Natural killer cell treated with Interleukin-12 subunit alpha and Interleukin-12 subunit beta and Interleukin-15 and Interleukin-18, amount 100 ng/mL, for 72 hours (primary cell): ENCODE results near the gene ADAMTSL1. TPM values are rescaled to one million over a fixed set of nuclear protein-coding genes. Genes with fewer than 3 reads are reported as not detected.

Source experiments
- ATAC-seq, 2 donors: fragments of 150-1000 bp; cut with Tn5 transposase in 1 of 2; sonication (Bioruptor Pico), chemical (Tn5 transposase) in 1 of 2; 2 replicates each; pipeline ENCODE4 v1.10.0; 2021
- DNase-seq: peaks from one replicate; pipeline ENCODE4 v3.0.0; 2022; ENCODE audit warnings: low spot score
- H3K27ac Mint-ChIP-seq, 2 donors: 1 replicate in 1 of 2; 2 replicates in 1 of 2; pipeline ENCODE4 v1.8.0; 2022; ENCODE audit warnings: mixed read lengths in 2 of 2, mild to moderate bottlenecking in 1 of 2, moderate library complexity in 1 of 2
- H3K27me3 Mint-ChIP-seq, 2 donors: 1 replicate in 1 of 2; 2 replicates in 1 of 2; pipeline ENCODE4 v1.8.0; 2022; ENCODE audit warnings: mixed read lengths in 2 of 2
- H3K36me3 Mint-ChIP-seq: one replicate; pipeline ENCODE4 v1.8.0; 2022; ENCODE audit warnings: mixed read lengths
- H3K4me1 Mint-ChIP-seq, 2 donors: 1 replicate in 1 of 2; 2 replicates in 1 of 2; pipeline ENCODE4 v1.8.0; 2022; ENCODE audit warnings: low read depth in 2 of 2, mixed read lengths in 2 of 2, mild to moderate bottlenecking in 1 of 2
- H3K4me3 Mint-ChIP-seq: one replicate; pipeline ENCODE4 v1.8.0; 2022; ENCODE audit warnings: mixed read lengths
- H3K9me3 Mint-ChIP-seq: 2 replicates; pipeline ENCODE4 v1.8.0; 2022; ENCODE audit warnings: mixed read lengths
- total RNA-seq, 2 donors: library from RNA; stranded (reverse); gene quantifications; one replicate each; pipeline ENCODE4 v1.2.3, GENCODE V29; 2022

Gene ADAMTSL1
- total RNA-seq, 2 donors from 2014 or later: not detected

DNA sequence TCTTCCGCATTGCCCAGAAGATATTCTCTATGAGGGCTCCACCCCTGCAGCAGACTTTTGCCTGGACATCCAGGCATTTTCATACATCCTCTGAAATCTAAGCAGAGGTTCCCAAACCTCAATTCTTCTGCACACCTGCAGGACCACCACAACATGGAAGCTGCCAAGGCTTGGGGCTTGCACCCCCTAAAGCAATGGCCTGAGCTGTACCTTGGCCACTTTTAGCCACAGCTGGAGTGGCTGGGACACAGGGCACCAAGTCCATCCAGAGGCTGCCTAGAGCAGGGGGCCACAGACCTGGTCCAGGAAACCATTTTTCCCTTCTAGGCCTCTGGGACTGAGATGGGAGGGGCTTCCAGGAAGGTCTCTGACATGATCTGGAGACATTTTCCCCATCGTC lies 60.7 kb downstream of the ADAMTSL1 start:
- Mint-ChIP-seq H3K36me3 (peaks cover 14% of the 10 kb centered on the region), H3K4me1 (no peaks in the 10 kb centered on the region)

DNA sequence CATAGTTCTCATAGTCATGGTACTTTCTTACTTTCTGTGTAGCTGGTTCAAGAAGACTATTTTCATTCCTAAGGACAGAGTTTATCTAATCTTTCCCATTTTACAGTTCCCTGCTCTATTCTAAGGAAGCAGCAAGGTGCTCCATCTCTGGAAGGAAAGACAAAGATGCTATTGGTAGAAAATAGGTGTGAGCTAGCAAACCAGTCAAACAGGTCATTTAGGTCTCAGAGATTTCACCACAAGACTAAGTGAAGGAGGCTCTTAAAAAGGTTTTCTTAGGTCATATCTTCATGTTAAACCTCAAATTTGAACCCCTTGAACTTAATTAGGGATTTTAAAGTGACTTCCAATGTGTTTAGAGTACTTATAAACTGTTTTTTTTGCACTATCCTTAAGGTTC lies 62.6 kb downstream of the ADAMTSL1 start:
- ATAC-seq (no peak), DNase-seq (no peak)
- peaks cover 21% of the 10 kb centered on the region for H3K9me3 Mint-ChIP-seq
- no peaks in the 10 kb centered on the region for H3K27me3 Mint-ChIP-seq
- no peak overlapping the region for H3K27ac Mint-ChIP-seq
- no peak overlapping the region for H3K4me3 Mint-ChIP-seq
- H3K36me3 Mint-ChIP-seq: peaks cover 14% of the 10 kb centered on the region
- H3K4me1 Mint-ChIP-seq: no peaks in the 10 kb centered on the region

More for the DNA sequence above, 60.7 kb downstream of the ADAMTSL1 start:
- Mint-ChIP-seq H3K9me3 (peaks cover 21% of the 10 kb centered on the region), H3K27ac (no peak overlapping the region), H3K27me3 (no peaks in the 10 kb centered on the region), H3K4me3 (no peak overlapping the region)
- ATAC-seq: no peak
- no peak for DNase-seq

- Mint-ChIP-seq H3K36me3 (peaks cover 5% of the 10 kb centered on the region), H3K27ac (no peak overlapping the region), H3K27me3 (no peaks in the 10 kb centered on the region), H3K9me3 (peaks cover 20% of the 10 kb centered on the region), H3K4me1 (no peaks in the 10 kb centered on the region), H3K4me3 (no peak overlapping the region)
- ATAC-seq: no peak
- no peak for DNase-seq
These were observed 65.3 kb downstream of the ADAMTSL1 start for GRCh38 chr9:18539203-18539693.

GRCh38 chr9:18542837-18543405 lies 69.0 kb downstream of the ADAMTSL1 start:
- Mint-ChIP-seq H3K27me3 (no peaks in the 10 kb centered on the region), H3K36me3 (no peaks in the 10 kb centered on the region), H3K27ac (no peak overlapping the region), H3K4me1 (no peaks in the 10 kb centered on the region), H3K4me3 (no peak overlapping the region), H3K9me3 (peaks cover 8% of the 10 kb centered on the region)
- DNase-seq (no peak), ATAC-seq (no peak)

DNA sequence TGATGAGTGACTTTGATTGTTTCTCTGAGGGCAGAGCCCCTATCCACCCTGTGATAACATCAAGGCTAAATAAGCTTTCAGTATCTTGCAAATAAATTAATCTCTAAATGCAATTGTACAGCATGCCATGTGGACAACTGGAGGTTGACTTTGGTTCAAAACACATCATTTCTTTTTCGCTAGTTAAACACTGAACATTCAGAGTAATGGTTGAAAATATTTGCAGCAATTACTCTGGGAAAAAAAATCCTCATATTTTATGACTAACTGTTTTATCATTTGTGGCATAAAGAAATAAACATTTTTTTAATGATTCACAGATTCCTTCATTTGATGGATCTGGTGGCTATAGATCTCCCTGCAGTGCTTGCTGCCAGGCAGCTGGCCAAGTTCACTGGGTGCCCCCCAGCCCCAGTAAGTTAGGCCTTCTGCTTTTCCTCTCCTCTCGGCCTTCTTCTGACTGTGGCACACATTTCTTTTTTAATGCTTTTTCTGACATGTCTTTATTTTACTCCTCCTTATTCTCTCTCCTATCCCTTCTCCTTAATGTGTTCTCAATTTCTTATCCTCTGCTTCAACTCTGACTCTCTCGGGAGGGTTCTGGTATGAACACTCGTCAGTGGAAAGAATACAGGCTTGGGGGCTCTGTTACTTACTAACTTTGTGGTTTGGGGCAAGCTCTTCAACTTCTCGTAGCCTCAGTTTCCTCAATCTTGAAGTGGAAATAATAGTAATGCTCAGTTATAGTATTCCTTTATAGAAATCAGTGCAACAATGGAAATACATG lies 69.6 kb downstream of the ADAMTSL1 start:
- H3K36me3 Mint-ChIP-seq: no peaks in the 10 kb centered on the region
- DNase-seq (no peak), ATAC-seq (no peak)
- no peaks in the 10 kb centered on the region for H3K4me1 Mint-ChIP-seq
- no peak overlapping the region for H3K27ac Mint-ChIP-seq
- H3K4me3 Mint-ChIP-seq: no peak overlapping the region
- H3K27me3 Mint-ChIP-seq: no peaks in the 10 kb centered on the region
- peaks cover 5% of the 10 kb centered on the region for H3K9me3 Mint-ChIP-seq

DNA sequence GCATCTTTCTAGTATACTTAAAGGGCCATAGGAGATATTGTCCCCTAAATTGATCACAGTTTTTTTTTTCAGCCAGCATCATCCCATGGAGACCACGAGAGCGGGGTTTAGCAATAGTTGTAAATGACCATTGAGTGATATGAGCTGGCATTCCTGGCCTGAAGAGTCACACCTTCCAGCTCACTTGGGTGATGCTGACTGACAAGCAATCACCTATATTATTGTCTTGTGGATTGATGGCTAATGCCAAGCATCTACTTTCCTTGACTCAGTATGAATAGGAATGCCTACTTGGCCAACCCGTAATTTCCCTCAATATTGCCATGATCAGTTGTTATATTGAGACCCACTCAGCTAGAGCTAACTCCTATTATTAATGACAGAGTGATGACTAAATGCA lies 70.5 kb downstream of the ADAMTSL1 start:
- H3K36me3 Mint-ChIP-seq: no peaks in the 10 kb centered on the region
- no peak for DNase-seq
- H3K27ac Mint-ChIP-seq: no peak overlapping the region
- peaks cover 5% of the 10 kb centered on the region for H3K9me3 Mint-ChIP-seq
- no peaks in the 10 kb centered on the region for H3K27me3 Mint-ChIP-seq
- no peak for ATAC-seq
- no peaks in the 10 kb centered on the region for H3K4me1 Mint-ChIP-seq
- H3K4me3 Mint-ChIP-seq: no peak overlapping the region

DNA sequence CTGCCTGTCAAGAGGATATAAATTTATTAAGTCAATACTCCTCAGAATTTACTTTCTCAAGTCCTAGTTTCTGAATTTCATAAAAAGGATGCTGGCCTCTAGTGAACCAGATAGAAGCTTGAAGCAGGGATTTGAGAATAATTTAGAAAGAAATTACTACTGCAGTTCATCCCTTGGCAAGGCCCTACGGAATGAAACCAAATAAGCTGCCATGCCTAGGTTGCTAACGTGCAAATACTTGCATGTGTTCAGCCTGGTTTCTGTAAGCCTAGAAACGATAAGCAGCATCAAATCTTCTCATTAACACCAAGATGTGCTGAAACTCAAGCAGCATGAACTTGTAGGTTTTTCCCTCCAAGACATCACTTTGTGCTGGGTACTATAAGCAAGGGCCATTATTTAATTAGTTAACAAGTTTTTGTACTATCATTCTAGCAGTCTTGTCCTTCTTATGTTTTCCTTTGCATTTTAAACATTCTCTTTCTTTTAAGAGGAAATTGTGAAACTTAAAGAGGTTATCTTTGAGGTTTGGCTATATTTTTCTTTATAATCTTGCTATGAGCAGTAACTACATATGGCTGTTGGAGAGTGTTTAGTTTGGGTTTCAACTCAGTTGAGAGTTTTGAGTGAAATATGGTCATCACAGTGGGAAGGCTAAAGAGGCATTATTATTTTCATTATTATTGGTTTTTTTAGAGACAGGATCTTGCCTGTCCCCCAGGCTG lies 71.8 kb downstream of the ADAMTSL1 start:
- Mint-ChIP-seq H3K27ac (no peak overlapping the region), H3K36me3 (no peaks in the 10 kb centered on the region), H3K4me1 (no peaks in the 10 kb centered on the region)

DNA sequence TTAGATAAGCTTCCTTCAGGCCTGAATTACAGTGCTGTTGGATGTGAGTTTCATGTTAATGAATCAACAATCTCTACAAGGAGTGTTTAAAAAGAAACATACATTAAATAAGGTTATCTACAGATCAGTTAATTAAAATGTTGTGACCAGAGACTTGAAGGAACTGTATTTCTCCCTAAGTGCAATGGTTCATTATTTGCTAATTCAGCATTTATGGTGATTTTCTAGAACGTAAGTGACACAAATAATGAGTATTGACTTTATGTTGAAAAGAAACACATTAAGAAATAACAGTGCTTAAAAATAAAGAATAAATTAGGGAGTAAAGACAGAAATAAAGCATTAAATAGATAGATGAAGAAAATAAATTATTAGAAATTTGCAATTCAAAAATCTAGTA lies 74.5 kb downstream of the ADAMTSL1 start:
- no peak for DNase-seq
- Mint-ChIP-seq H3K27ac (no peak overlapping the region), H3K36me3 (no peaks in the 10 kb centered on the region), H3K9me3 (peaks cover 5% of the 10 kb centered on the region), H3K4me3 (no peak overlapping the region), H3K27me3 (no peaks in the 10 kb centered on the region), H3K4me1 (no peaks in the 10 kb centered on the region)
- no peak for ATAC-seq

More for the DNA sequence above, 71.8 kb downstream of the ADAMTSL1 start:
- Mint-ChIP-seq H3K4me3 (no peak overlapping the region), H3K27me3 (no peaks in the 10 kb centered on the region), H3K9me3 (peaks cover 5% of the 10 kb centered on the region)
- DNase-seq (no peak), ATAC-seq (no peak)

DNA sequence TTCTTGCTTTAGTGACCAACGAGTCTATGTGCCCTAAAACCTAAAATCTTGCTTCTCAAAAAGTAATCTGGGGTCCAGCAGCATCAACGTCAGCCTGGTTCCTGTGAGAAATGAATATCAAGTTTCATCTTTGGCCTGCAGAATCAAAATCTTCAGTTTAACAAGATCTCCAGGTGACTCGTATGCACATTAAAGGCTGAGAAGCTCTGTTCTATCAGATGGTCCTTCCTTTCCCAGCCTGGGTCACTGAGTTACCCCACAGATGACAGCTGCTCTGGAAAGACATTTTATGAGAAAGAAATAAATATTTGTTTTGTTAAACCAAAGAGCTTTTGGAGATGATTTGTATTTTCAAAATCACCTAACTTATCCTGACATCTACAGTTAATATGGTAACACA lies 75.8 kb downstream of the ADAMTSL1 start:
- Mint-ChIP-seq H3K36me3 (peaks cover 4% of the 10 kb centered on the region), H3K9me3 (no peaks in the 10 kb centered on the region), H3K27me3 (no peaks in the 10 kb centered on the region), H3K4me3 (no peak overlapping the region), H3K4me1 (no peaks in the 10 kb centered on the region), H3K27ac (no peak overlapping the region)
- DNase-seq: no peak
- ATAC-seq: no peak

DNA sequence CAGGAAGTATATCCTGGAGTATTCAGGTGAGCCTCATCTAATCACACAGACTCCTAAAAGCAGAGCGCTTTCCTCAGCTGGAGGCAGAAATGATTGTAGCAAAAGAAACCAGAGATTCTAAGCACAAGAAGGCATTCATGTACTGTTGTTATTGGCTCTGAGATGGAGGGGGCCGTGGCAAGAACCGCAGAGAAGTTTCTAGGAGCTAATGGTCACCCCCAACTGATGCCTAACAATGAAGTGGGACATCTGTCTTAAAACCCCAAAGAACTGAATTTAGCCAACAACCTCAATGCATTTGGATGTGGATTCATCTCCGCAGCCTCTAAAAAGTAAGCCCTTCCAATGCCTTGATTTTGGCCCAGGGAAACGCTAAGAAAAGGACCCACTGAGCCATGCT lies 76.3 kb downstream of the ADAMTSL1 start:
- no peak overlapping the region for H3K27ac Mint-ChIP-seq
- H3K4me1 Mint-ChIP-seq: no peaks in the 10 kb centered on the region
- no peak overlapping the region for H3K4me3 Mint-ChIP-seq
- ATAC-seq (no peak), DNase-seq (no peak)
- H3K27me3 Mint-ChIP-seq: no peaks in the 10 kb centered on the region
- H3K9me3 Mint-ChIP-seq: no peaks in the 10 kb centered on the region
- peaks cover 4% of the 10 kb centered on the region for H3K36me3 Mint-ChIP-seq

- DNase-seq: no peak
- H3K9me3 Mint-ChIP-seq: no peaks in the 10 kb centered on the region
- no peaks in the 10 kb centered on the region for H3K4me1 Mint-ChIP-seq
- peaks cover 4% of the 10 kb centered on the region for H3K36me3 Mint-ChIP-seq
- no peak overlapping the region for H3K27ac Mint-ChIP-seq
- H3K4me3 Mint-ChIP-seq: no peak overlapping the region
- H3K27me3 Mint-ChIP-seq: no peaks in the 10 kb centered on the region
- ATAC-seq: no peak
These were observed 80.3 kb downstream of the ADAMTSL1 start for GRCh38 chr9:18554244-18554643.

- ATAC-seq: no peak
- DNase-seq: no peak
- Mint-ChIP-seq H3K27ac (no peak overlapping the region), H3K4me1 (no peaks in the 10 kb centered on the region), H3K4me3 (no peak overlapping the region), H3K36me3 (peaks cover 4% of the 10 kb centered on the region), H3K9me3 (peaks cover 4% of the 10 kb centered on the region), H3K27me3 (no peaks in the 10 kb centered on the region)
These were observed 81.3 kb downstream of the ADAMTSL1 start for GRCh38 chr9:18555105-18555883.

- H3K36me3 Mint-ChIP-seq: no peaks in the 10 kb centered on the region
- no peak overlapping the region for H3K4me3 Mint-ChIP-seq
- no peaks in the 10 kb centered on the region for H3K4me1 Mint-ChIP-seq
These were observed 90.3 kb downstream of the ADAMTSL1 start for GRCh38 chr9:18564018-18564880.

More at GRCh38 chr9:18564018-18564880, 90.3 kb downstream of the ADAMTSL1 start:
- Mint-ChIP-seq H3K27ac (no peak overlapping the region), H3K9me3 (peaks cover 25% of the 10 kb centered on the region), H3K27me3 (no peaks in the 10 kb centered on the region)
- DNase-seq (no peak), ATAC-seq (no peak)
